Nephron (organoid): ENCODE results near the gene MYH7B.

Experiments used
- H3K27ac Mint-ChIP-seq, 3 experiments: 2 replicates each; pipeline ENCODE4 v1.8.0; 2020; ENCODE audit warnings: mixed read lengths in 3 of 3, mild to moderate bottlenecking in 2 of 3, moderate library complexity in 1 of 3
- H3K27me3 Mint-ChIP-seq: 2 replicates; pipeline ENCODE4 v1.8.0; 2021; ENCODE audit warnings: low read depth, mild to moderate bottlenecking, moderate library complexity, mixed read lengths
- H3K36me3 Mint-ChIP-seq: 2 replicates; pipeline ENCODE4 v1.8.0; 2020; ENCODE audit warnings: low read depth, mixed read lengths
- H3K4me1 Mint-ChIP-seq: 2 replicates; pipeline ENCODE4 v1.8.0; 2020; ENCODE audit warnings: mixed read lengths
- H3K4me3 Mint-ChIP-seq, 3 experiments: 2 replicates each; pipeline ENCODE4 v1.8.0; 2020; ENCODE audit warnings: mild to moderate bottlenecking in 3 of 3, mixed read lengths in 3 of 3, moderate library complexity in 2 of 3
- H3K9me3 Mint-ChIP-seq: 2 replicates; pipeline ENCODE4 v1.8.0; 2020; ENCODE audit warnings: mixed read lengths
- CTCF ChIP-seq, 3 experiments: fragments of 200-600 bp; sonication (generic); IDR thresholded peaks; one replicate each; pipeline ENCODE4 v1.5.0; 2021; ENCODE audit warnings: antibody characterized with exemption in 3 of 3; ENCODE audit not compliant: unreplicated experiment in 3 of 3

The MYH7B gene

GRCh38 chr20:34955231-34956040, at the start of gene MYH7B, which contains the start of gene GSS:
Gene MYH7B, plus strand, starts transcription at chr20:34955868. Its CDS starts 22,138 bp downstream, at chr20:34978006.
Gene GSS, minus strand, starts transcription at chr20:34955806. Its CDS starts 3,954 bp downstream, at chr20:34951852.
- Mint-ChIP-seq H3K36me3 (no peaks in the 10 kb centered on the region), H3K4me3 (peak within 1 kb of the TSS; percentile 94 to 97 (median 96)), H3K27ac (peak within 1 kb of the TSS; percentile 98 to 100 (median 99)), H3K27me3 (no peaks in the 10 kb centered on the region), H3K9me3 (no peaks in the 10 kb centered on the region), H3K4me1 (peaks cover 37% of the 10 kb centered on the region)
- TF ChIP-seq CTCF (IDR thresholded peaks at IDR 0.05; ENCODE audit: unreplicated experiment in 3 of 3), result peak in 1 of 3 experiments; percentile 37

- H3K4me3 Mint-ChIP-seq, result no peak overlapping the region
- H3K9me3 Mint-ChIP-seq, result no peaks in the 10 kb centered on the region
- TF ChIP-seq CTCF (IDR thresholded peaks at IDR 0.05; ENCODE audit: unreplicated experiment in 3 of 3), result no peak
- no peaks in the 10 kb centered on the region for H3K36me3 Mint-ChIP-seq
- H3K27me3 Mint-ChIP-seq, result no peaks in the 10 kb centered on the region
- peak overlapping the region in 2 of 3 experiments; percentile 46 to 49 for H3K27ac Mint-ChIP-seq
- peaks cover 11% of the 10 kb centered on the region for H3K4me1 Mint-ChIP-seq
Measured at GRCh38 chr20:34907616-34908469, 47.8 kb upstream of the MYH7B start.

GRCh38 chr20:34915131-34915530, 40.5 kb upstream of the MYH7B start:
- H3K27ac Mint-ChIP-seq, result no peak overlapping the region
- H3K27me3 Mint-ChIP-seq, result no peaks in the 10 kb centered on the region
- no peaks in the 10 kb centered on the region for H3K4me1 Mint-ChIP-seq
- H3K4me3 Mint-ChIP-seq, result no peak overlapping the region
- TF ChIP-seq CTCF (IDR thresholded peaks at IDR 0.05; ENCODE audit: unreplicated experiment in 3 of 3), result no peak
- peaks cover 18% of the 10 kb centered on the region for H3K36me3 Mint-ChIP-seq
- no peaks in the 10 kb centered on the region for H3K9me3 Mint-ChIP-seq

- H3K4me1 Mint-ChIP-seq, result no peaks in the 10 kb centered on the region
- TF ChIP-seq CTCF (IDR thresholded peaks at IDR 0.05; ENCODE audit: unreplicated experiment in 3 of 3), result no peak
Measured at GRCh38 chr20:34915749-34916455, 39.8 kb upstream of the MYH7B start.

GRCh38 chr20:34916774-34917354, 38.8 kb upstream of the MYH7B start:
- TF ChIP-seq CTCF (IDR thresholded peaks at IDR 0.05; ENCODE audit: unreplicated experiment in 3 of 3), result no peak
- H3K4me1 Mint-ChIP-seq, result no peaks in the 10 kb centered on the region

More at GRCh38 chr20:34915749-34916455, 39.8 kb upstream of the MYH7B start:
- no peaks in the 10 kb centered on the region for H3K27me3 Mint-ChIP-seq
- no peak overlapping the region for H3K27ac Mint-ChIP-seq
- H3K4me3 Mint-ChIP-seq, result no peak overlapping the region
- H3K9me3 Mint-ChIP-seq, result no peaks in the 10 kb centered on the region
- H3K36me3 Mint-ChIP-seq, result peaks cover 26% of the 10 kb centered on the region

More at GRCh38 chr20:34916774-34917354, 38.8 kb upstream of the MYH7B start:
- no peak overlapping the region for H3K27ac Mint-ChIP-seq
- no peaks in the 10 kb centered on the region for H3K9me3 Mint-ChIP-seq
- no peak overlapping the region for H3K4me3 Mint-ChIP-seq
- H3K36me3 Mint-ChIP-seq, result peaks cover 26% of the 10 kb centered on the region
- H3K27me3 Mint-ChIP-seq, result no peaks in the 10 kb centered on the region
